Measurements from ENCODE around the gene MCEE.

- TF ChIP-seq CTCF (IDR thresholded peaks at IDR 0.05) (no peak), EP300 (IDR thresholded peaks at IDR 0.05) (no peak), POLR2AphosphoS5 (IDR thresholded peaks at IDR 0.05) (no peak), POLR2A (IDR thresholded peaks at IDR 0.05; ENCODE audit: low read depth) (no peak)
These were observed 26.5 kb upstream of the MCEE start for GRCh38 chr2:71156573-71156972.
